DND-41 (cell line): ENCODE results near the gene TMED4.
A peak's percentile ranks its signal among the peaks of the same experiment; 100 is the strongest.

Source experiments
- ATAC-seq: fragments of 200-7000 bp; cut with Tn5 transposase; 3 replicates; pipeline ENCODE4 v1.9.1; 2021; ENCODE audit warnings: low read depth; ENCODE audit not compliant: insufficient read depth
- DNase-seq: peaks from one replicate; pipeline ENCODE4 v3.0.0-alpha.2; 2020
- H2AFZ ChIP-seq: 2 replicates; pipeline ENCODE4 v1.6.0; 2012; ENCODE audit warnings: low read depth, low read length
- H3K27ac ChIP-seq: 2 replicates; pipeline ENCODE4 v1.5.1; 2012; ENCODE audit warnings: low read length, inconsistent platforms
- H3K27me3 ChIP-seq: fragments of 200-600 bp; sonication (generic); 2 replicates; pipeline ENCODE4 v1.6.0; 2012; ENCODE audit warnings: low read length, mild to moderate bottlenecking, inconsistent platforms; ENCODE audit not compliant: insufficient read depth, poor library complexity
- H3K36me3 ChIP-seq: 2 replicates; pipeline ENCODE4 v1.5.1; 2012; ENCODE audit warnings: low read length, inconsistent platforms; ENCODE audit not compliant: insufficient read depth
- H3K4me1 ChIP-seq: 2 replicates; pipeline ENCODE4 v1.5.1; 2012; ENCODE audit warnings: mild to moderate bottlenecking, low read length; ENCODE audit not compliant: insufficient read depth
- H3K4me2 ChIP-seq: 2 replicates; pipeline ENCODE4 v1.6.0; 2012; ENCODE audit warnings: mild to moderate bottlenecking, moderate library complexity, low read length, inconsistent platforms; ENCODE audit not compliant: insufficient read depth
- H3K4me3 ChIP-seq, 2 experiments: fragments of 200-600 bp in 1 of 2; shearing (Covaris generic) in 1 of 2; 2 replicates each; pipeline ENCODE4 v1.5.1; 2012 to 2016; ENCODE audit warnings: inconsistent platforms in 2 of 2, low read length in 2 of 2, mild to moderate bottlenecking in 2 of 2, low read depth in 1 of 2, moderate library complexity in 1 of 2
- H3K79me2 ChIP-seq: 2 replicates; pipeline ENCODE4 v1.6.0; 2012; ENCODE audit warnings: low read length, inconsistent platforms; ENCODE audit not compliant: insufficient read depth
- H3K9ac ChIP-seq: 2 replicates; pipeline ENCODE4 v1.6.0; 2012; ENCODE audit warnings: low read depth, mild to moderate bottlenecking, inconsistent platforms, low read length, moderate library complexity
- H3K9me3 ChIP-seq: 2 replicates; pipeline ENCODE4 v1.5.1; 2012; ENCODE audit warnings: low read length, moderate library complexity, mild to moderate bottlenecking, inconsistent platforms; ENCODE audit not compliant: insufficient read depth, severe bottlenecking
- H4K20me1 ChIP-seq: 2 replicates; pipeline ENCODE4 v1.6.0; 2012; ENCODE audit warnings: low read length; ENCODE audit not compliant: insufficient read depth
- CTCF ChIP-seq: IDR thresholded peaks from 2 replicates; pipeline ENCODE4 v1.5.1; 2012; ENCODE audit warnings: borderline replicate concordance, low read length, moderate library complexity, mild to moderate bottlenecking; ENCODE audit not compliant: poor library complexity, severe bottlenecking; ENCODE audit errors: extremely low read depth
- EZH2 ChIP-seq: IDR thresholded peaks from 3 replicates; pipeline ENCODE4 v1.6.1; 2012; ENCODE audit warnings: borderline replicate concordance, low read depth, mild to moderate bottlenecking, moderate library complexity, low read length, inconsistent platforms; ENCODE audit not compliant: severe bottlenecking

TMED4 gene

DNA sequence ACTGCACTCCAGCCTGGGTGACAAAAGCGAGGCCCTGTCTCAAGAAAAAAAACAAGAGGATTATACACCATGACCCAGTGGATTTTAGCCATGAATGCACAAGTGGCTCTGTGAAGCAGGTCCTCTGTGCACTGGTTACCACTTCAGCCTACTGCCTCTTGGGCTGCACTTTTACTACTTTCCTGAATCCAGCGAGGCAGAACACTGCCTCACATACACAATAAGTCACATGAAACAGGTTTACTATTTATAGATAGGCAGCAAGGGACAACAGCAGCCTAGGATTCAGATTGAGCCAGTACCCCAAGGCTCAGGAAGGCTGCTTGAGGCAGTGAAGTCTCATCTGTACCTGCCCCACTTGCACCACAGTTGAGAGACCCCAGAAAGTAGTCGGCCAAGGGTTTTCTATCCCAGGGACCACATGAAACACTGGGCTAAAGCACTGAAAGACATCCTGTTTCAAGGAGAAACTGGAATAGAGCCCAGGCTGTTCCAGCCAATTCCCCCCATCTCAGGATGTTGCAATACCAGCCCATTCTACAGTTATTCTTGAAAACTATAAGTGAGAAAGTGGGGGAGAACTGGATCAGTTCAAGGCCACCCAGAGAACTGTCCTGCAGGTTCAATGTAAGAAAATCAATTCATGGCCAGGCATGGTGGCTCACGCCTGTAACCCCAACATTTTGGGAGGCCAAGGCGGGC is 14.1 kb upstream of the TMED4 start:
- no peak for TF ChIP-seq EZH2
- TF ChIP-seq CTCF = no peak
- Histone ChIP-seq H3K36me3 (no peaks in the 10 kb centered on the region), H3K9ac (no peak overlapping the region), H3K4me3 (no peak overlapping the region), H3K79me2 (no peaks in the 10 kb centered on the region), H3K9me3 (no peaks in the 10 kb centered on the region), H3K4me1 (no peaks in the 10 kb centered on the region), H2AFZ (no peak overlapping the region), H3K27ac (no peak overlapping the region), H3K27me3 (no peaks in the 10 kb centered on the region), H3K4me2 (no peak overlapping the region), H4K20me1 (no peaks in the 10 kb centered on the region)
- DNase-seq (no peak), ATAC-seq (no peak)

- Histone ChIP-seq H3K79me2 (no peaks in the 10 kb centered on the region), H3K9ac (no peak overlapping the region), H3K9me3 (no peaks in the 10 kb centered on the region), H4K20me1 (no peaks in the 10 kb centered on the region), H3K4me2 (no peak overlapping the region), H3K27me3 (no peaks in the 10 kb centered on the region), H3K27ac (no peak overlapping the region), H3K4me1 (no peaks in the 10 kb centered on the region), H3K4me3 (no peak overlapping the region), H2AFZ (no peak overlapping the region), H3K36me3 (no peaks in the 10 kb centered on the region)
- DNase-seq (no peak), ATAC-seq (no peak)
- no peak for TF ChIP-seq EZH2
- no peak for TF ChIP-seq CTCF
Observed at GRCh38 chr7:44590910-44591309, 8.9 kb upstream of the TMED4 start.

- Histone ChIP-seq H3K9ac (no peak overlapping the region), H3K36me3 (no peaks in the 10 kb centered on the region), H3K4me3 (no peak overlapping the region), H3K4me2 (no peak overlapping the region), H3K79me2 (no peaks in the 10 kb centered on the region; the same call in 1 of the 2 replicates), H3K27ac (no peak overlapping the region), H4K20me1 (no peaks in the 10 kb centered on the region), H3K9me3 (no peaks in the 10 kb centered on the region), H2AFZ (no peak overlapping the region; the same call in 1 of the 2 replicates), H3K27me3 (no peaks in the 10 kb centered on the region), H3K4me1 (peaks cover 3% of the 10 kb centered on the region)
- ATAC-seq (peak; percentile 79), DNase-seq (peak; percentile 52)
- TF ChIP-seq EZH2 = no peak
- peak; percentile 72 for TF ChIP-seq CTCF
Observed at GRCh38 chr7:44587843-44588711, 6.0 kb upstream of the TMED4 start.
